MM.1S (cell line): ENCODE results near the gene CACNA1G.

Experiments used
- DNase-seq: peaks from one replicate; pipeline ENCODE4 v3.0.0-alpha.2; 2015
- H2AFZ ChIP-seq: fragments of 300-600 bp; sonication (generic); 2 replicates; pipeline ENCODE4 v1.6.0; 2016; ENCODE audit warnings: antibody characterized with exemption, low read length
- H3F3A ChIP-seq: fragments of 300-600 bp; sonication (generic); 2 replicates; pipeline ENCODE4 v1.6.1; 2016; ENCODE audit warnings: mild to moderate bottlenecking, antibody characterized with exemption, low read length, moderate library complexity, mixed read lengths; ENCODE audit not compliant: insufficient read depth
- H3K27ac ChIP-seq: fragments of 300-600 bp; sonication (generic); 2 replicates; pipeline ENCODE4 v1.5.1; 2016; ENCODE audit warnings: mild to moderate bottlenecking, low read length
- H3K27me3 ChIP-seq: fragments of 300-600 bp; sonication (generic); replicated peaks from 2 replicates; pipeline ENCODE4 v1.6.0; 2016; ENCODE audit warnings: low read length; ENCODE audit not compliant: insufficient read depth
- H3K36me3 ChIP-seq: fragments of 300-600 bp; sonication (generic); replicated peaks from 2 replicates; pipeline ENCODE4 v1.6.1; 2016; ENCODE audit warnings: mild to moderate bottlenecking, low read length, mixed read lengths; ENCODE audit not compliant: insufficient read depth
- H3K4me1 ChIP-seq: fragments of 300-600 bp; sonication (generic); 2 replicates; pipeline ENCODE4 v1.6.1; 2016; ENCODE audit warnings: low read length, mixed read lengths
- H3K4me2 ChIP-seq: fragments of 300-600 bp; sonication (generic); 2 replicates; pipeline ENCODE4 v1.6.0; 2016; ENCODE audit warnings: low read depth, low read length
- H3K4me3 ChIP-seq: fragments of 300-600 bp; sonication (generic); 2 replicates; pipeline ENCODE4 v1.5.1; 2016; ENCODE audit warnings: low read length, mixed read lengths
- H3K79me2 ChIP-seq: fragments of 300-600 bp; sonication (generic); 2 replicates; pipeline ENCODE4 v1.6.1; 2016; ENCODE audit warnings: mixed run types, low read length, mixed read lengths
- H3K9ac ChIP-seq: fragments of 300-600 bp; sonication (generic); 2 replicates; pipeline ENCODE4 v1.6.1; 2016; ENCODE audit warnings: low read length, mixed read lengths
- H3K9me2 ChIP-seq: fragments of 300-600 bp; sonication (generic); replicated peaks from 2 replicates; pipeline ENCODE4 v1.6.1; 2016; ENCODE audit warnings: mild to moderate bottlenecking, low read length, mixed read lengths; ENCODE audit not compliant: insufficient read depth
- H3K9me3 ChIP-seq: fragments of 300-600 bp; sonication (generic); replicated peaks from 2 replicates; pipeline ENCODE4 v1.6.1; 2016; ENCODE audit warnings: mild to moderate bottlenecking, low read length, mixed read lengths; ENCODE audit not compliant: insufficient read depth
- H4K20me1 ChIP-seq: fragments of 300-600 bp; sonication (generic); 2 replicates; pipeline ENCODE4 v1.6.1; 2016; ENCODE audit warnings: mild to moderate bottlenecking, low read length, moderate library complexity, mixed read lengths; ENCODE audit not compliant: insufficient read depth
- EZH2 ChIP-seq: fragments of 300-600 bp; sonication (generic); optimal IDR thresholded peaks from 2 replicates; pipeline ENCODE3; 2017; ENCODE audit warnings: low read depth, mild to moderate bottlenecking, antibody characterized with exemption, low read length, mixed read lengths
- EZH2phosphoT487 ChIP-seq: fragments of 300-600 bp; sonication (generic); IDR thresholded peaks from 2 replicates; pipeline ENCODE4 v1.6.1; 2018; ENCODE audit warnings: antibody characterized with exemption, low read length
- TF ChIP-seq, protein P1 (sequence below): fragments of 300-600 bp; sonication (generic); IDR thresholded peaks from 2 replicates; pipeline ENCODE4 v1.5.1; 2016; ENCODE audit warnings: antibody characterized with exemption, low read length, mixed read lengths

The CACNA1G gene

DNA sequence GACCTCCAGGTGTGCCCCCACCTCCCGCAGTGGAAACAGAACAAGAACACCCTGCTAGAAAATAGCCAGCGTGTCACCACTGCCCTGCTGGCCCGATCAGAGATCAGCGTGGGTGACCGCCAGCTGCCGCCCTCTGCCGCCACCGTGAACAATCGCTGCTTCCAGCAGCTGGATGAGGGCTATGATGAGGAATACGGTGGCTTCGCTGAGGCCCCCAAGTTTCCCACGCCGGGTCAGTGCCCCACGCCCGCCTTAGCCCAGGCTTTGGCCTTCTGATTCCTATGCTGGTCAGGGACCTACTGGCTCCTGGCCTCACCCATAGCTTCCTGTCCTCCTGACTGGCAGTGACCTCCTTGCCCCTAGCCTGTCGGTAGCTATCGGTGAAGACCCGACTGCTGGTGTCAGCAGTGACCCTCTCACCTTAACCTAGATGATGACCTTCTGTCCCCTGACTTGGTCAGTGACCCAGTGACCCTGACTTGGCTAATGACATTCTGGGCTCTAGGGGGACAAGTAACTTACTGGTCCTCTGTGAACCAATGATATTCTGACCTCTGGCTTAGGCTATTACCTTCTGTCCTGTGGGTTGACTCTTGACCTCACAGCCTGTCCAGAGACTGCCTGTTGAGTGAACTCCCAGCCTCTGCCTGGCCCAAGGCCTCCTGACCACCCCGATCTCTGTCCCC, 11.1 kb upstream of the CACNA1G start:
- H3F3A ChIP-seq, result no peaks in the 10 kb centered on the region
- H3K27me3 ChIP-seq, result no peaks in the 10 kb centered on the region; the same call in 1 of the 2 replicates
- no peak overlapping the region for H3K4me2 ChIP-seq
- no peak for DNase-seq
- H2AFZ ChIP-seq, result no peak overlapping the region
- TF ChIP-seq EZH2 (no peak), EZH2phosphoT487 (no peak)
- TF ChIP-seq, protein P1, sequence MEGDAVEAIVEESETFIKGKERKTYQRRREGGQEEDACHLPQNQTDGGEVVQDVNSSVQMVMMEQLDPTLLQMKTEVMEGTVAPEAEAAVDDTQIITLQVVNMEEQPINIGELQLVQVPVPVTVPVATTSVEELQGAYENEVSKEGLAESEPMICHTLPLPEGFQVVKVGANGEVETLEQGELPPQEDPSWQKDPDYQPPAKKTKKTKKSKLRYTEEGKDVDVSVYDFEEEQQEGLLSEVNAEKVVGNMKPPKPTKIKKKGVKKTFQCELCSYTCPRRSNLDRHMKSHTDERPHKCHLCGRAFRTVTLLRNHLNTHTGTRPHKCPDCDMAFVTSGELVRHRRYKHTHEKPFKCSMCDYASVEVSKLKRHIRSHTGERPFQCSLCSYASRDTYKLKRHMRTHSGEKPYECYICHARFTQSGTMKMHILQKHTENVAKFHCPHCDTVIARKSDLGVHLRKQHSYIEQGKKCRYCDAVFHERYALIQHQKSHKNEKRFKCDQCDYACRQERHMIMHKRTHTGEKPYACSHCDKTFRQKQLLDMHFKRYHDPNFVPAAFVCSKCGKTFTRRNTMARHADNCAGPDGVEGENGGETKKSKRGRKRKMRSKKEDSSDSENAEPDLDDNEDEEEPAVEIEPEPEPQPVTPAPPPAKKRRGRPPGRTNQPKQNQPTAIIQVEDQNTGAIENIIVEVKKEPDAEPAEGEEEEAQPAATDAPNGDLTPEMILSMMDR, result no peak
- H3K4me1 ChIP-seq, result peaks cover 9% of the 10 kb centered on the region
- H4K20me1 ChIP-seq, result no peaks in the 10 kb centered on the region
- no peaks in the 10 kb centered on the region for H3K79me2 ChIP-seq
- H3K36me3 ChIP-seq, result no peaks in the 10 kb centered on the region
- no peak overlapping the region for H3K9ac ChIP-seq
- no peaks in the 10 kb centered on the region for H3K9me2 ChIP-seq
- H3K4me3 ChIP-seq, result no peak overlapping the region
- H3K9me3 ChIP-seq, result no peaks in the 10 kb centered on the region
- H3K27ac ChIP-seq, result no peak overlapping the region

DNA sequence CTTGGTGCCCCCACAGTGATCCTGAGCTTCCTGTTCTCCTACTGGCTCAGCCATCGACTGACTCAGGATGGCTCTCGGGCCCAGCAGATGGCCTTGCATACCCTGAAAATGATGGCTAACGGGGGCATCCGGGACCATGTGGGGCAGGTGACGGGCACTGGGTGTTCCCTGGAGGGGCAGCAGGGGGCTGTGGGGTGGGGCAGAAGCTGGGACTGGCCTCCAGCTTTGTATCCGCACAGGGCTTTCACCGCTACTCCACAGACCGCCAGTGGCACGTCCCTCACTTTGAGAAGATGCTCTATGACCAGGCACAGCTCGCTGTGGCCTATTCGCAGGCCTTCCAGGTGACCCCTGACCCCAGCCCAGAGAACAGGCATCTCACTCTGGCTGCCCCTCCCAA, 10.5 kb upstream of the CACNA1G start:
- Histone ChIP-seq H3K79me2 (no peaks in the 10 kb centered on the region), H3K4me3 (no peak overlapping the region), H3K9me2 (no peaks in the 10 kb centered on the region), H2AFZ (no peak overlapping the region), H3K36me3 (no peaks in the 10 kb centered on the region), H3K27ac (no peak overlapping the region), H4K20me1 (no peaks in the 10 kb centered on the region), H3F3A (no peaks in the 10 kb centered on the region), H3K27me3 (no peaks in the 10 kb centered on the region; the same call in 1 of the 2 replicates), H3K9me3 (no peaks in the 10 kb centered on the region), H3K9ac (no peak overlapping the region), H3K4me1 (peaks cover 9% of the 10 kb centered on the region), H3K4me2 (no peak overlapping the region)
- DNase-seq, result no peak
- TF ChIP-seq, protein P1, result no peak
- no peak for TF ChIP-seq EZH2phosphoT487
- no peak for TF ChIP-seq EZH2

DNA sequence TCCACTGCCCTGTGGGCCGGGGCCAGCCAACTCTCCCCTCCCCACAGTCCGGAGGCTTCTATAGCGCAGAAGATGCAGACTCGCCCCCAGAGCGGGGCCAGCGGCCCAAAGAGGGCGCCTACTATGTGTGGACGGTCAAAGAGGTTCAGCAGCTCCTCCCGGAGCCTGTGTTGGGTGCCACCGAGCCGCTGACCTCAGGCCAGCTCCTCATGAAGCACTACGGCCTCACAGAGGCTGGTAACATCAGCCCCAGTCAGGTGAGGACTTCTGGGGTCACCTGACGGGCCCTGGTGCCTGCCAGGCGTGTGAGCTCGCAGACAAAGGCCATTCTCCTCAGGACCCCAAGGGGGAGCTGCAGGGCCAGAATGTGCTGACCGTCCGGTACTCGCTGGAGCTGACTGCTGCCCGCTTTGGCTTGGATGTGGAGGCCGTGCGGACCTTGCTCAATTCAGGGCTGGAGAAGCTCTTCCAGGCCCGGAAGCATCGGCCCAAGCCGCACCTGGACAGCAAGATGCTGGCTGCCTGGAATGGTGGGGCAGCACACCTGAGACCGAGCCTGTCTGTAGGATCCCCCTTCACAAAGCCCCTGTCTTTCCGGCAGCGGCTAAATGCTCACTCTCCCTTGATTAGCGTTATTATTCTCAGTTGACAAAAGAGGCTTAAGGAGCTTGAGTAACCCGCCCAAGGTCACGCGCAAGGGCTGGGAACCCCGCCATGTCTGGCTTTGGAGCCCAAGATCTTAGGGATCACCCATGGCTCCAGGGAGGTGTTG, 9.7 kb upstream of the CACNA1G start:
- Histone ChIP-seq H3K9ac (no peak overlapping the region), H3K9me2 (no peaks in the 10 kb centered on the region), H2AFZ (no peak overlapping the region), H3K4me2 (no peak overlapping the region), H4K20me1 (no peaks in the 10 kb centered on the region), H3K4me1 (peaks cover 9% of the 10 kb centered on the region), H3K27ac (no peak overlapping the region), H3K79me2 (no peaks in the 10 kb centered on the region), H3K27me3 (no peaks in the 10 kb centered on the region), H3K4me3 (no peak overlapping the region), H3K36me3 (no peaks in the 10 kb centered on the region), H3F3A (no peaks in the 10 kb centered on the region), H3K9me3 (no peaks in the 10 kb centered on the region)
- no peak for DNase-seq
- no peak for TF ChIP-seq EZH2phosphoT487
- TF ChIP-seq, protein P1, result peak; percentile 36
